IMR-90 (cell line): ENCODE data around the gene ACOT7.

ENCODE experiments used
- BHLHE40 ChIP-seq: fragments of 150-350 bp; IDR thresholded peaks from 2 replicates; pipeline ENCODE4 v1.6.1; 2016; ENCODE audit warnings: mild to moderate bottlenecking, low read depth, low read length
- CHD1 ChIP-seq: IDR thresholded peaks from 2 replicates; pipeline ENCODE4 v1.6.1; 2012; ENCODE audit warnings: low read depth, low read length, improper control_type of control experiment
- MAFK ChIP-seq: IDR thresholded peaks from 2 replicates; pipeline ENCODE4 v1.6.1; 2012; ENCODE audit warnings: low read depth, low read length, improper control_type of control experiment
- POLR2A ChIP-seq: IDR thresholded peaks from 2 replicates; pipeline ENCODE4 v1.6.1; 2012; ENCODE audit warnings: mild to moderate bottlenecking, low read depth, low read length
- RAD21 ChIP-seq: IDR thresholded peaks from 2 replicates; pipeline ENCODE4 v1.6.1; 2012; ENCODE audit warnings: low read length, improper control_type of control experiment
- RCOR1 ChIP-seq: IDR thresholded peaks from 2 replicates; pipeline ENCODE4 v1.6.1; 2012; ENCODE audit warnings: mild to moderate bottlenecking, low read length, improper control_type of control experiment; ENCODE audit not compliant: insufficient replicate concordance
- RFX5 ChIP-seq: IDR thresholded peaks from 2 replicates; pipeline ENCODE4 v1.8.0; 2012; ENCODE audit warnings: low read depth, mild to moderate bottlenecking, low read length, moderate library complexity
- TF ChIP-seq, protein P1 (sequence below): conservative IDR thresholded peaks from 2 replicates; pipeline ENCODE4 v1.5.1; 2012; ENCODE audit warnings: mild to moderate bottlenecking, low read depth, low read length, improper control_type of control experiment

DNA sequence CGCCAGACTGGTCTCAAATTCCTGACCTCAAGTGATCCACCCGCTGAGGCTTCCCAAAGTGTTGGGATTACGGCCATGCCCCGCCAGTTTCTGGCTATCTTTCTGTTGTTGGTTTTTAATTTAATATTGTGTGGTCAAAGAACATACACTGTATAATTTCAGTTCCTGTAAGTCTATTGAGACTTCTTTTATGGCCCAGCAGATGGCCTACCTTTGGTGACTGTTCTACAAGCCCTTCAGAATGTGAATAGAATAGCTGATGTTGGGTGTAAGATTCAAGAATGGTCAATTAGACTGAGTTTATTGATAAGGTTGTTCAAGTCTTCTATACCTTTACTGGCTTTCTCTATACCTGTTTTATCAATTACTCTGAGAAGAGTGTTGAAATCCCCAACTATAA is 15.5 kb upstream of the ACOT7 start:
- TF ChIP-seq, protein P1, sequence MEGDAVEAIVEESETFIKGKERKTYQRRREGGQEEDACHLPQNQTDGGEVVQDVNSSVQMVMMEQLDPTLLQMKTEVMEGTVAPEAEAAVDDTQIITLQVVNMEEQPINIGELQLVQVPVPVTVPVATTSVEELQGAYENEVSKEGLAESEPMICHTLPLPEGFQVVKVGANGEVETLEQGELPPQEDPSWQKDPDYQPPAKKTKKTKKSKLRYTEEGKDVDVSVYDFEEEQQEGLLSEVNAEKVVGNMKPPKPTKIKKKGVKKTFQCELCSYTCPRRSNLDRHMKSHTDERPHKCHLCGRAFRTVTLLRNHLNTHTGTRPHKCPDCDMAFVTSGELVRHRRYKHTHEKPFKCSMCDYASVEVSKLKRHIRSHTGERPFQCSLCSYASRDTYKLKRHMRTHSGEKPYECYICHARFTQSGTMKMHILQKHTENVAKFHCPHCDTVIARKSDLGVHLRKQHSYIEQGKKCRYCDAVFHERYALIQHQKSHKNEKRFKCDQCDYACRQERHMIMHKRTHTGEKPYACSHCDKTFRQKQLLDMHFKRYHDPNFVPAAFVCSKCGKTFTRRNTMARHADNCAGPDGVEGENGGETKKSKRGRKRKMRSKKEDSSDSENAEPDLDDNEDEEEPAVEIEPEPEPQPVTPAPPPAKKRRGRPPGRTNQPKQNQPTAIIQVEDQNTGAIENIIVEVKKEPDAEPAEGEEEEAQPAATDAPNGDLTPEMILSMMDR = no peak
- TF ChIP-seq CHD1 (no peak), POLR2A (no peak), RFX5 (no peak), RAD21 (no peak), BHLHE40 (no peak), MAFK (no peak), RCOR1 (no peak)
